Ishikawa (cell line): ENCODE results near the gene KCNJ15.

ENCODE experiments used
- CEBPB ChIP-seq: IDR thresholded peaks from 2 replicates; pipeline ENCODE4 v1.6.1; 2012
- CREB1 ChIP-seq: IDR thresholded peaks from 2 replicates; pipeline ENCODE4 v1.6.1; 2012; ENCODE audit warnings: low read depth
- EGR1 ChIP-seq: IDR thresholded peaks from 2 replicates; pipeline ENCODE4 v1.6.1; 2012
- MAX ChIP-seq: IDR thresholded peaks from 2 replicates; pipeline ENCODE4 v1.6.1; 2012
- RAD21 ChIP-seq: IDR thresholded peaks from 2 replicates; pipeline ENCODE4 v1.6.1; 2012; ENCODE audit warnings: low read depth
- REST ChIP-seq: IDR thresholded peaks from 2 replicates; pipeline ENCODE4 v1.6.1; 2012; ENCODE audit warnings: low read depth, mild to moderate bottlenecking
- TEAD4 ChIP-seq: IDR thresholded peaks from 2 replicates; pipeline ENCODE4 v1.6.1; 2012
- TF ChIP-seq, protein P1 (sequence below): IDR thresholded peaks from 2 replicates; pipeline ENCODE4 v1.6.1; 2012

DNA sequence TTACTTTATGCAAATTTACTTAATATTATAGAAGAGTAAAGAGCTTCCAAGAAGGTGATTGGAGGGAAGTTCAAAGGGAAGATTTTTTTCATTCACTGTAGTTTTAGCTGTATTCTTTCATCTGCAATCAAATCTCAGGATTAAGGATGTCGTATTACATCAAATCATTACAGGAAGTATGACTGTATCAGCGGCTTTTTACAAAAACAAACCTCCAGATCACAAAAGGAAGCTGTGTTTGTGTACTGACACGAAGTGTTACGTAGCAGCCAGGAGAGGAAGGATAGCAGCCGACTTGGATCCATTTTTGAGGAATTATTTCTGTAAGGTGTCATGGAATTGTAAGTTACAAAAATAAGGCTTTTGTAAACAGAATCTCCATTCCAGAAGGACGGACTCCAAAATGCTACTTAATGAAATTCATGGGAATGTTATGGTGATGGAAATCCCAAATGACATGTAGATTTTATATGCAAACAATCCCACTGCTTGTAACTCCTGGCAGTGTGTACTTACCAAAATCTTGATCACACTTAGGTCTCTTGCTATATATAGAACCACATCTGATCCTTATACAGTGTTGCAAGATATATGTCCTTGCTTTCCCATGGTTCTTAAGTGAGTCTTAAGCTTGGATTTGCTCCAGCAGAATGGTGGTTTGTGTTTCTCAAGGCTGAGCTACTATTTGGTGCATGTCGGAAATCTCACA is 49.8 kb downstream of the KCNJ15 start:
- TF ChIP-seq, protein P1, sequence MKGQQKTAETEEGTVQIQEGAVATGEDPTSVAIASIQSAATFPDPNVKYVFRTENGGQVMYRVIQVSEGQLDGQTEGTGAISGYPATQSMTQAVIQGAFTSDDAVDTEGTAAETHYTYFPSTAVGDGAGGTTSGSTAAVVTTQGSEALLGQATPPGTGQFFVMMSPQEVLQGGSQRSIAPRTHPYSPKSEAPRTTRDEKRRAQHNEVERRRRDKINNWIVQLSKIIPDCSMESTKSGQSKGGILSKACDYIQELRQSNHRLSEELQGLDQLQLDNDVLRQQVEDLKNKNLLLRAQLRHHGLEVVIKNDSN, result no peak
- no peak for TF ChIP-seq RAD21
- no peak for TF ChIP-seq TEAD4
- TF ChIP-seq CREB1, result no peak
- TF ChIP-seq REST, result no peak
- no peak for TF ChIP-seq MAX
- TF ChIP-seq EGR1, result no peak
- no peak for TF ChIP-seq CEBPB
